Ovary (tissue), 3 donors: ENCODE results near the gene SLC43A1.

Experiments
- CTCF ChIP-seq, 3 donors: fragments of 450-650 bp in 2 of 3; fragments of 200-600 bp in 1 of 3; IDR thresholded peaks; one replicate each; pipeline versions ENCODE4 v1.5.1 to v1.8.0; 2016 to 2022; ENCODE audit warnings: antibody characterized with exemption in 3 of 3, mild to moderate bottlenecking in 1 of 3
- EP300 ChIP-seq: sonication (generic); formaldehyde crosslinking; IDR thresholded peaks from one replicate; pipeline ENCODE4 v1.6.1; 2017; ENCODE audit warnings: antibody characterized with exemption
- donor health status: DM: no; HTN: no; CAD: no.

- TF ChIP-seq CTCF (IDR thresholded peaks at IDR 0.05) (no peak), EP300 (no peak)
Observed at GRCh38 chr11:57562596-57562995, 47.1 kb upstream of the SLC43A1 start.
